ENCODE results near the gene CPE.

Gene CPE

DNA sequence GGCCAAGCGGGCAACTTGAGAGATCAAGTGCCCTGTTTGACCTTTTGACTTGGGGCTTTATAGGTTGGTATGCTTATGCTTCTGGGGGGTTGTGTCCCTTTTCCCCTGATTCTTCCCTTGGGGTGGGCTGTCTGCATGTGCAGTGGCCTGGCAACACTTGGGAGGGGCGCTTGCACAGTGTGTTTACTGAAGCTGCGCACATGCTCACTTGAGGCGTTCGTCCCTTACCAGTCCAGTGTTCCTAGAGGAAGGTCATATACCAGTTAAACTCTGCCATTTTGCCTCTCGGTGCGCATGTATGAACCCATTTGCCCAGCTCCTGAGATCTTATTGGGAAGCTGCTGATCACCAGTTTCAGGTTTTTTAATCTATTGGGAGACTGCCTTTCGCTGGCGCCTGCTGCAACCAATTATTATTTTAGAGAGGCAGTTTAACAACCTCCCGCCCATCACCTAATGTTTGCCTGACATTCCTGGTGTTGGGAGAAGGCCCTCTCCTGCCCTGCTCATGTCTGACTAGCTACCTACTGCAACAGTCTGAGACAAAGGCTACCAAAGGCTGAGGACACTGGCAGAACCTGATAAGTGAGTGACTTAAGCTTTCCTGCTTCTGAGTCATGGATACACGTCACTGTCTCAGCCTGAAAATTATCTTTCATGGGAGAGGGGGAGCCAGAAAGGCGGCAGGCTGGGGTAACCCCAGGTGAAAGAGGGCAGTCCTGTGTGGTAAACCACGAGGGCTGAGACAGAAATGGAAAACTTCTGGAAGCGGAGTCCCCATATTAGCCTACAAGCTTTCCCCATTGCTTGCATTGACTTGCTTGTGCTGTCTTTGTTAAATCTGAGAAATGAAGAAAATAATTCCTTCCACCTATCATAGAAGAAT lies 97.6 kb downstream of the CPE start:
- TF ChIP-seq TAF1 (IDR thresholded peaks at IDR 0.05; ENCODE audit: borderline replicate concordance, insufficient read depth, low read length) (no peak), POLR2AphosphoS5 (IDR thresholded peaks at IDR 0.05; ENCODE audit: low read depth, low read length) (no peak), SIN3A (IDR thresholded peaks at IDR 0.05; ENCODE audit: borderline replicate concordance, insufficient read depth, low read length) (no peak), FOXP2 (optimal IDR thresholded peaks at IDR 0.05; ENCODE audit: borderline replicate concordance, extremely low read depth, extremely low read length, insufficient read depth) (no peak)
- TF ChIP-seq, protein P1, sequence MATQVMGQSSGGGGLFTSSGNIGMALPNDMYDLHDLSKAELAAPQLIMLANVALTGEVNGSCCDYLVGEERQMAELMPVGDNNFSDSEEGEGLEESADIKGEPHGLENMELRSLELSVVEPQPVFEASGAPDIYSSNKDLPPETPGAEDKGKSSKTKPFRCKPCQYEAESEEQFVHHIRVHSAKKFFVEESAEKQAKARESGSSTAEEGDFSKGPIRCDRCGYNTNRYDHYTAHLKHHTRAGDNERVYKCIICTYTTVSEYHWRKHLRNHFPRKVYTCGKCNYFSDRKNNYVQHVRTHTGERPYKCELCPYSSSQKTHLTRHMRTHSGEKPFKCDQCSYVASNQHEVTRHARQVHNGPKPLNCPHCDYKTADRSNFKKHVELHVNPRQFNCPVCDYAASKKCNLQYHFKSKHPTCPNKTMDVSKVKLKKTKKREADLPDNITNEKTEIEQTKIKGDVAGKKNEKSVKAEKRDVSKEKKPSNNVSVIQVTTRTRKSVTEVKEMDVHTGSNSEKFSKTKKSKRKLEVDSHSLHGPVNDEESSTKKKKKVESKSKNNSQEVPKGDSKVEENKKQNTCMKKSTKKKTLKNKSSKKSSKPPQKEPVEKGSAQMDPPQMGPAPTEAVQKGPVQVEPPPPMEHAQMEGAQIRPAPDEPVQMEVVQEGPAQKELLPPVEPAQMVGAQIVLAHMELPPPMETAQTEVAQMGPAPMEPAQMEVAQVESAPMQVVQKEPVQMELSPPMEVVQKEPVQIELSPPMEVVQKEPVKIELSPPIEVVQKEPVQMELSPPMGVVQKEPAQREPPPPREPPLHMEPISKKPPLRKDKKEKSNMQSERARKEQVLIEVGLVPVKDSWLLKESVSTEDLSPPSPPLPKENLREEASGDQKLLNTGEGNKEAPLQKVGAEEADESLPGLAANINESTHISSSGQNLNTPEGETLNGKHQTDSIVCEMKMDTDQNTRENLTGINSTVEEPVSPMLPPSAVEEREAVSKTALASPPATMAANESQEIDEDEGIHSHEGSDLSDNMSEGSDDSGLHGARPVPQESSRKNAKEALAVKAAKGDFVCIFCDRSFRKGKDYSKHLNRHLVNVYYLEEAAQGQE (IDR thresholded peaks at IDR 0.05; ENCODE audit: insufficient read depth in 1 of 2, low read depth in 2 of 2, low read length in 2 of 2), result no peak

DNA sequence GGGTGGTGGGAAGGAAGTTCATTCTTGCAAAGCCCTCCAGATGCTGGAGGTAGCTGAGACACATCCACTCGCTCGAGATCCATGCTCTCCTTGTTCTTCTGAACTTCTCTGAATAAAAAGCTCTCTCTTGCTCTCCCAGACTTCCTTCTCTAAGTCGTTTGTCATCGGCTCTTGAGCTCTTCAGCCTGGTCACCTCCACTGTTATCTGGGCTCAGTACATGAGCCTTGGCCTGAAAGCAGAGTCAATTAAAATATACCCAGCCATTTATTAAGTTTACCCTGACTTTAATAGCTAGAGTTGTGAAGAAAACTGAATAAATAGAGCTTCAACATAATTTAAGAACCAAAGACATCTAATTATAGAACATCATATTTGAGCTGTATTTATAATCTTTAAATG lies 99.0 kb downstream of the CPE start:
- TF ChIP-seq SIN3A (IDR thresholded peaks at IDR 0.05; ENCODE audit: borderline replicate concordance, insufficient read depth, low read length) (no peak), FOXP2 (optimal IDR thresholded peaks at IDR 0.05; ENCODE audit: borderline replicate concordance, extremely low read depth, extremely low read length, insufficient read depth) (no peak), POLR2AphosphoS5 (IDR thresholded peaks at IDR 0.05; ENCODE audit: low read depth, low read length) (no peak), TAF1 (IDR thresholded peaks at IDR 0.05; ENCODE audit: borderline replicate concordance, insufficient read depth, low read length) (no peak)
- TF ChIP-seq, protein P1 (IDR thresholded peaks at IDR 0.05; ENCODE audit: insufficient read depth in 1 of 2, low read depth in 2 of 2, low read length in 2 of 2), result no peak

DNA sequence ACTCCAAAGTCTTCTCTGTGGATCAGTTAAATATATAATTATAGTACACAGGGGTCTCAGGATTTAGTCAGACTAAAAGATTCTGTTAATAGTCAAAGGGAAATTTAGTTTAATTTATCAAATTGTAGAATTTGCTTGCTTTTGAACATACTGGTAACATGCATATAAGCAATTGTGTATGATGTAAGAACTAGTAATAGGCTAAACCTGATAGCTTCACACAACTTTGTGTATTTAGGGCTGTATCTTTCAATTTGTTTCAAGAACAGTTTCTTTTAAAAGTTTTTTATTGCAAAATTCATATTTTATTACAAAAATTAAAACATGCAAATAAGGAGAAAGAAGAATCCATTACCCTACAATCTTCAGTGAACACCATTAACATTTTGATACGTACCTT lies 99.5 kb downstream of the CPE start:
- TF ChIP-seq POLR2AphosphoS5 (IDR thresholded peaks at IDR 0.05; ENCODE audit: low read depth, low read length), result no peak
- TF ChIP-seq, protein P1 (IDR thresholded peaks at IDR 0.05; ENCODE audit: insufficient read depth in 1 of 2, low read depth in 2 of 2, low read length in 2 of 2), result no peak
- TF ChIP-seq SIN3A (IDR thresholded peaks at IDR 0.05; ENCODE audit: borderline replicate concordance, insufficient read depth, low read length), result no peak
- TF ChIP-seq FOXP2 (optimal IDR thresholded peaks at IDR 0.05; ENCODE audit: borderline replicate concordance, extremely low read depth, extremely low read length, insufficient read depth), result no peak
- TF ChIP-seq TAF1 (IDR thresholded peaks at IDR 0.05; ENCODE audit: borderline replicate concordance, insufficient read depth, low read length), result no peak

DNA sequence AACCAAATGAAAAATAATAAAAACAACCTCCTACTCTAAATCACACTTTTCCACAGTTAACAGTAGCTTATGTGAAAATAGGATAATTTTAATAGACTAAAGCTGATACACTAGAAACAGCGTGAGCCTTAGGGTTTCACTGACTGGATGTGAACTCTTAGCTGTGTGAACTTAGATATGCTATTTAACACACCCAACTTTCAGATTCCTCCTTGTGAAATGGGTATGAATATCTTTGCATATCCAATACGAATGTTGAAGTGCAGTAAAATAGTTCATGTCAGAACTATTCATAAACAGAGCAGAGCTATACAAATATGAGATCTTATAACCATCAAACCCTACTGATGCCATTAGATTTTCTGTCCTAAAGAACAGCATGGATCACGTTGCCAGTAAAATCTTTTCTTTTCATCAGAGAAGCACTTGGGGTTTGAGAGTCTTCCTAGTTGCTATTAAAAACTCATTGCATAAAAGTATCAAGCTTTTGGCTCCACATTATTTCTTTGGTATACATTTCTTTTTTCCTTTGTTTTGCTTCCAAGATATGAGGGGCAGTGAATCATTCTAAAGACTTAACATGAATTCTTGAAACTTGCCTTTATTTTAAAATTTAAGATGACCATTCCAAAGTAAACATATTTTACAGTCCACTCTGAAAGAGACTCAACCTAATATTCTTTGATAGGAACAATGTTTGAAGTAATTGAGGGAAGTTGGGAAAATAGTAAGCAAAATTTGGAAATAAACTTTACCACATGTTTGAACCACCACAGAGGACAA lies 102.4 kb downstream of the CPE start:
- TF ChIP-seq FOXP2 (optimal IDR thresholded peaks at IDR 0.05; ENCODE audit: borderline replicate concordance, extremely low read depth, extremely low read length, insufficient read depth), result no peak
- TF ChIP-seq POLR2AphosphoS5 (IDR thresholded peaks at IDR 0.05; ENCODE audit: low read depth, low read length), result no peak
- no peak for TF ChIP-seq TAF1 (IDR thresholded peaks at IDR 0.05; ENCODE audit: borderline replicate concordance, insufficient read depth, low read length)
- TF ChIP-seq, protein P1 (IDR thresholded peaks at IDR 0.05; ENCODE audit: insufficient read depth in 1 of 2, low read depth in 2 of 2, low read length in 2 of 2), result no peak
- TF ChIP-seq SIN3A (IDR thresholded peaks at IDR 0.05; ENCODE audit: borderline replicate concordance, insufficient read depth, low read length), result no peak

All from PFSK-1 (cell line).